Activated CD8-positive, alpha-beta T cell treated with anti-CD3 and anti-CD28 coated beads for 36 hours (primary cell): ENCODE data around the gene ERC2. TPM values are rescaled to one million over a fixed set of nuclear protein-coding genes. Genes with fewer than 3 reads are reported as not detected.

ENCODE experiments used
- ATAC-seq: fragments of 200-7000 bp; cut with Tn5 transposase; one replicate; pipeline ENCODE4 v1.10.0; 2021; ENCODE audit warnings: mild to moderate bottlenecking, moderate library complexity
- CTCF ChIA-PET: fragments of 350-600 bp; sonication (Branson Sonifier 250); formaldehyde crosslinking; loops from one replicate; lab custom pipeline; 2021; ENCODE audit warnings: antibody characterized with exemption; lab: Charles Lee
- POLR2A ChIA-PET: fragments of 350-600 bp; sonication (Branson Sonifier 250); formaldehyde crosslinking; loops from one replicate; lab custom pipeline; 2021; ENCODE audit warnings: antibody characterized with exemption; lab: Charles Lee
- DNase-seq: peaks from one replicate; pipeline ENCODE4 v3.0.0-alpha.2; 2020
- H3K27ac Mint-ChIP-seq: one replicate; pipeline ENCODE4 v1.8.0; 2021; ENCODE audit warnings: mild to moderate bottlenecking, mixed read lengths
- H3K27me3 Mint-ChIP-seq: one replicate; pipeline ENCODE4 v1.8.0; 2021; ENCODE audit warnings: mixed read lengths
- H3K36me3 Mint-ChIP-seq: one replicate; pipeline ENCODE4 v1.8.0; 2021; ENCODE audit warnings: low read depth, mixed read lengths
- H3K4me1 Mint-ChIP-seq: one replicate; pipeline ENCODE4 v1.8.0; 2021; ENCODE audit warnings: low read depth, mixed read lengths
- H3K4me3 Mint-ChIP-seq: one replicate; pipeline ENCODE4 v1.8.0; 2021; ENCODE audit warnings: mild to moderate bottlenecking, moderate library complexity, mixed read lengths
- H3K9me3 Mint-ChIP-seq: one replicate; pipeline ENCODE4 v1.8.0; 2021; ENCODE audit warnings: mixed read lengths
- intact Hi-C: fragments of 100-400 bp; cut with micrococcal nuclease; formaldehyde crosslinking; loops from one replicate; pipeline ENCODE4 v1.10.0; 2022
- total RNA-seq, 2 experiments: library from RNA; stranded (reverse); gene quantifications; one replicate each; pipeline ENCODE4 v1.2.3, GENCODE V29; 2021
- TF ChIP-seq, protein P1 (sequence below): fragments of 200-600 bp; IDR thresholded peaks from one replicate; pipeline ENCODE4 v1.8.0; 2022; ENCODE audit warnings: antibody characterized with exemption, mild to moderate bottlenecking

Gene ERC2
- total RNA-seq, 2 experiments from 2014 or later: 0.18 to 0.52 TPM

DNA sequence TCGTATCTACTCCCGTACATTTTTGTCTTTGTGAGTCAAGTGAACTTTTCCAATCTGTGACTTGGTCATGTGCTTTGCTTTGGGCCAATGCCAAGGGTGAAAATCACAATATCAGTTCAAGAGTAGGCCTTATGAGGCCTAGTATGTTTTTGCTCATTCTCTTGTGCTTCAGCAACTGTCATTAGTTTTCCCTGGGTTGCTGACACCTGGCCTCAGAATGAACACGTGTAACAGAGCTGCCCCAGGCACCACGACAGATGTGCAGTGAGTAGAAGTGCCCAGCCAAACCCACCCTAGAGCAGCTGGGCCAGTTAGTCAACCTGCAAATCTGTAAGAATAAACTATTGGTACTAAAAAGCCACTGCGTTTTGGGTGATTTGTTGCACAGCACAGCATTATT lies 520.9 kb downstream of the ERC2 start:
- H3K36me3 Mint-ChIP-seq: no peaks in the 10 kb centered on the region
- TF ChIP-seq, protein P1, sequence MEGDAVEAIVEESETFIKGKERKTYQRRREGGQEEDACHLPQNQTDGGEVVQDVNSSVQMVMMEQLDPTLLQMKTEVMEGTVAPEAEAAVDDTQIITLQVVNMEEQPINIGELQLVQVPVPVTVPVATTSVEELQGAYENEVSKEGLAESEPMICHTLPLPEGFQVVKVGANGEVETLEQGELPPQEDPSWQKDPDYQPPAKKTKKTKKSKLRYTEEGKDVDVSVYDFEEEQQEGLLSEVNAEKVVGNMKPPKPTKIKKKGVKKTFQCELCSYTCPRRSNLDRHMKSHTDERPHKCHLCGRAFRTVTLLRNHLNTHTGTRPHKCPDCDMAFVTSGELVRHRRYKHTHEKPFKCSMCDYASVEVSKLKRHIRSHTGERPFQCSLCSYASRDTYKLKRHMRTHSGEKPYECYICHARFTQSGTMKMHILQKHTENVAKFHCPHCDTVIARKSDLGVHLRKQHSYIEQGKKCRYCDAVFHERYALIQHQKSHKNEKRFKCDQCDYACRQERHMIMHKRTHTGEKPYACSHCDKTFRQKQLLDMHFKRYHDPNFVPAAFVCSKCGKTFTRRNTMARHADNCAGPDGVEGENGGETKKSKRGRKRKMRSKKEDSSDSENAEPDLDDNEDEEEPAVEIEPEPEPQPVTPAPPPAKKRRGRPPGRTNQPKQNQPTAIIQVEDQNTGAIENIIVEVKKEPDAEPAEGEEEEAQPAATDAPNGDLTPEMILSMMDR: no peak
- DNase-seq: no peak

GRCh38 chr3:55946574-55947160 lies 521.6 kb downstream of the ERC2 start:
- no peak overlapping the region for H3K4me3 Mint-ChIP-seq
- H3K36me3 Mint-ChIP-seq: no peaks in the 10 kb centered on the region
- ChIA-PET CTCF (no interaction called here), POLR2A (no interaction called here)
- no peaks in the 10 kb centered on the region for H3K4me1 Mint-ChIP-seq
- intact Hi-C loops: no loop called here
- DNase-seq: no peak
- H3K27ac Mint-ChIP-seq: no peak overlapping the region
- TF ChIP-seq, protein P1: no peak
- no peaks in the 10 kb centered on the region for H3K9me3 Mint-ChIP-seq
- ATAC-seq: no peak
- no peaks in the 10 kb centered on the region for H3K27me3 Mint-ChIP-seq

More for the DNA sequence above, 520.9 kb downstream of the ERC2 start:
- H3K27me3 Mint-ChIP-seq: no peaks in the 10 kb centered on the region
- ChIA-PET POLR2A (no interaction called here), CTCF (no interaction called here)
- no peaks in the 10 kb centered on the region for H3K4me1 Mint-ChIP-seq
- intact Hi-C loops: no loop called here
- no peak for ATAC-seq
- no peak overlapping the region for H3K4me3 Mint-ChIP-seq
- H3K27ac Mint-ChIP-seq: no peak overlapping the region
- H3K9me3 Mint-ChIP-seq: no peaks in the 10 kb centered on the region

DNA sequence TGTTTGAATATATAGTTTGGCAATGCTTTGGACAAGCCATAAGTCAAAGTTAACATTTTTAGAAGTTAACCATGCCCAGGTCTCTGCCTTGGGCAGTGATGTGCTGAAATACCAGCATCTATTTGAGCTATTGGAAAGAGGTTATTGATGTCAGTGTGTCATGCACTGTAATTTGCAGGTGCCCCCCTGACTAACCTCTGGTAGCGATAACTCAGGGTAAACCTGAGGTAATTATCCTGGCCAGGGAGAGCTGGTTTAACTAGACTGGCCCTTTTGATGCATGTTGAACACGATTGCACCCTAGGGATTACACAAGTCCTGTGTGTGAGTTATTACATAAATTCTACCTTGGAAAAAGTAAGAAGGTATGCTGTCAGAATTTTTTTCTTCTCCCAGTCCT lies 525.4 kb downstream of the ERC2 start:
- TF ChIP-seq, protein P1: no peak
- Mint-ChIP-seq H3K4me3 (no peak overlapping the region), H3K27me3 (no peaks in the 10 kb centered on the region), H3K27ac (no peak overlapping the region), H3K36me3 (no peaks in the 10 kb centered on the region), H3K9me3 (no peaks in the 10 kb centered on the region), H3K4me1 (no peaks in the 10 kb centered on the region)
- no peak for DNase-seq
- ChIA-PET CTCF (no interaction called here), POLR2A (no interaction called here)
- no peak for ATAC-seq
- intact Hi-C loops: no loop called here

GRCh38 chr3:55939287-55939686 lies 529.0 kb downstream of the ERC2 start:
- H3K9me3 Mint-ChIP-seq: no peaks in the 10 kb centered on the region
- H3K4me1 Mint-ChIP-seq: no peaks in the 10 kb centered on the region
- intact Hi-C loops: no loop called here
- TF ChIP-seq, protein P1: no peak
- no peak overlapping the region for H3K4me3 Mint-ChIP-seq
- H3K27ac Mint-ChIP-seq: no peak overlapping the region
- no peaks in the 10 kb centered on the region for H3K36me3 Mint-ChIP-seq
- ATAC-seq (no peak), DNase-seq (no peak)
- CTCF ChIA-PET: no interaction called here
- H3K27me3 Mint-ChIP-seq: no peaks in the 10 kb centered on the region
- POLR2A ChIA-PET: no interaction called here

DNA sequence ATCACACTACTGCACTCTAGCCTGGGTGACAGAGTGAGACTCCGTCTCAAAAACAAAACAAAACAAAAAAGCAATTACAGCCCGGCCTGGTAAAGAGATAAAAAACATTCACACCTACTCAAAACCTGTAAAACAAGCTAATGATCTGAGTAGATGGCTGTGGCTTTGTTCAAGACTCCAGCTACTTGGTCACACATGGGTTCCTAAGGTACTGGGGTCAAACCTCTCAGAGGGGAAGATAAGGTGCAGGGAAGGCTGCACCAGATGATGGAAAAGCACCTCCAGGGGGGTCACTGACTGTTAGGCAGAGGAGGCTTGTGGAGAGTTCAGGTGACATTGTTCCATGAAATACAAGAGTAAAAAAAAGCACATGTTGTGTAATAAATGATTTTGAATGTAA lies 531.0 kb downstream of the ERC2 start:
- CTCF ChIA-PET: no interaction called here
- Mint-ChIP-seq H3K27me3 (no peaks in the 10 kb centered on the region), H3K4me3 (no peak overlapping the region), H3K4me1 (no peaks in the 10 kb centered on the region), H3K9me3 (no peaks in the 10 kb centered on the region), H3K27ac (no peak overlapping the region), H3K36me3 (no peaks in the 10 kb centered on the region)
- POLR2A ChIA-PET: no interaction called here
- intact Hi-C loops: no loop called here
- ATAC-seq (no peak), DNase-seq (no peak)
- TF ChIP-seq, protein P1: no peak
